Activated CD4-positive, CD25-positive, alpha-beta regulatory T cell treated with anti-CD3 and anti-CD28 coated beads, Interleukin-2, amount 50 U/mL, for 16 hours (primary cell): ENCODE measurements around the gene KCNQ2.

Experiments used
- DNase-seq: peaks from one replicate; pipeline ENCODE4 v3.0.0-alpha.2; 2020; ENCODE audit warnings: low read depth, low spot score

KCNQ2 gene

GRCh38 chr20:63454731-63455567, 17.5 kb downstream of the KCNQ2 start:
- DNase-seq: no peak

DNA sequence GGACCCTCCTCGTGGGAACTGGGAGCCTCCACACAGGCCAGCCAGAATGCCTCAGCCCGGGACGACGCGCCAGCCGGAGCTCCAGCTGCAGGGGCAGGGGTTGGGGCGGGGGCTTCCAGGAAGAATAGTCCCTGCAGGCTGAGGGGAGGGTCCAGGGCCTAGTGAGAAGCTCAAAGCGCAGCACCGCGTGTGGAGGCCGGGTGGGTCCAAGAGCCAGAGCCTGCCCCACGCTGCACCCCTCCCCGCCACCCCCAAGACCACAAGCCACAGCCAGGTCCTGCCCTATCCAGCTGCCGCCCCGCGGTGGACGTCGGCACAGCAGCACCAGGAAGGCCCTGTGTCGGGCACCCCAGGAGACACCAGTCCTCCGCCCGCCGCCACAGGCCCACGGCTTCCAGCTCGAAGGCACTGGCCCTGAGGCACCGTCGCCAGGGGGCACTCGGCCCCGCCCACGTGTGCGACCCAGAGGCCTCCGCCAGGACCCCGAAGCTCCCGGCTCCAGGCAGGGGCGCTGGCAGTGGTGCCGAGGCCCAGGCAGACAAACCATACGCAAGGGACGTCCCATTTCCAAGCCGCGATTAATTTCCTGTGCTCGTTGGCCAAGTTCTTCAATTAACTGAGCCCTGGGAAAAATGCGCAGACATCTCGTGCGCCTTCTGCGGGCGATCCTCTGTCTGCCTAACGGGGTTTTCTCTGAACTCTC, 19.5 kb downstream of the KCNQ2 start:
- no peak for DNase-seq

- DNase-seq: no peak
Measured at GRCh38 chr20:63452341-63452740, 20.1 kb downstream of the KCNQ2 start.

DNA sequence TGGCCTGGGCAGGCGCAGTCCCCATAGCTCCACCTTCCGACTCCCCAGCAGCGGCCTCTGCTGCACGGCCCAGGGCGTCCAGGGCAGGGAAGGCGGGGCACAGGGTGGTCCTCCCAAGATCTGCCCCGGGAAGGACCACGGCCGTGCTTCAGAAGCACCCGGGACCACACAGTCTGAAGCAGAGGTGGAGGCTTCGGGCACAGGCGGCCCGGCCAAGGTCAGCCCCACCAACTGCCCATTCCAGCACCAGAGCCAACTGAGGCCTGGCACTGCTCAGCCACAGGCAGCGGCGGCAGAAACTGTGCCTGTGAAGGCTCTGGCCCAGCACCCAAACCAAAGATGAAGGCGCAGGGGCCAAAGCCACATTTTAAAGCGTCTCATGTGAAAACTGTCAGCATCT, 20.6 kb downstream of the KCNQ2 start:
- DNase-seq: no peak

GRCh38 chr20:63449796-63450730, 22.4 kb downstream of the KCNQ2 start:
- no peak for DNase-seq

DNA sequence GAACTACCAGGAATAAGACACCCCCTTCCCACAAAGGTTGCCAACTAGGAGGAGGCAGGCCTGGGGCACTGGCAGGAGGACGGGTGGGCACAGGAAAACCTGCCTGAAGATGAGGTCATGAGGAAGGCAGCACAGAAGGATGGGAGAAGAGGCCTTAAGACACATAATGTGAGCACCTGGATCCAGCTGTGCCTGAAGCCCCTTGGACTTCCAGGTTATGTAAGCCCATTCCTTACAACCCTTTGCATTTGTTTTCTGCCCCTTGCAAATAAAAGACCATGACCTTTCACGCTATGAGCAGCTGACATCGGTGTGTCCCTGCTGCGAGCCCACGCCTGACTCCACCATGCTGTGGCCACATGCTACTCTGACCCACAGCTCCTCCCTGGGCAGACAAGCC, 23.4 kb downstream of the KCNQ2 start:
- no peak for DNase-seq

- no peak for DNase-seq
Measured at GRCh38 chr20:63448031-63448430, 24.4 kb downstream of the KCNQ2 start.

GRCh38 chr20:63447320-63447719, 25.1 kb downstream of the KCNQ2 start:
- no peak for DNase-seq

- no peak for DNase-seq
Measured at GRCh38 chr20:63446216-63447024, 26.0 kb downstream of the KCNQ2 start.

GRCh38 chr20:63445075-63445734, 27.2 kb downstream of the KCNQ2 start:
- DNase-seq: no peak

DNA sequence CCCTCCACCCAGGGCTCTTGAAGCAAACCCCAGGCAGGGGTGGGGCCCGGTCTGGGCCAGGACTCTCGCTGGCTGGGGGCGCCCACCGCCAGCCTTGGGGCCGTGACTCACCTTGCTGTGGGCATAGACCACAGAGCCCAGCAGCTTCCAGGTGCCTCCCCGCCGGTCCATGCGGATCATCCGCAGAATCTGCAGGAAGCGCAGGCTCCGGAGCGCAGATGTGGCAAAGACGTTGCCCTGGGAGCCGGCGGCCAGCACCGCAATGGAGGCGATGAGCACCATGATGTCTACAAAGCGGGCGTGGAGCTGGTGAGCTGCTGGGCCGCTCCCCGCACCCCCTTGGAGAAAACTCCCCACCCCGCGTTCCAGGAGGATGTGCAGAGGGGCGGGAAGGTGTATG, 27.9 kb downstream of the KCNQ2 start:
- no peak for DNase-seq

- DNase-seq: no peak
Measured at GRCh38 chr20:63443606-63444395, 28.7 kb downstream of the KCNQ2 start.

DNA sequence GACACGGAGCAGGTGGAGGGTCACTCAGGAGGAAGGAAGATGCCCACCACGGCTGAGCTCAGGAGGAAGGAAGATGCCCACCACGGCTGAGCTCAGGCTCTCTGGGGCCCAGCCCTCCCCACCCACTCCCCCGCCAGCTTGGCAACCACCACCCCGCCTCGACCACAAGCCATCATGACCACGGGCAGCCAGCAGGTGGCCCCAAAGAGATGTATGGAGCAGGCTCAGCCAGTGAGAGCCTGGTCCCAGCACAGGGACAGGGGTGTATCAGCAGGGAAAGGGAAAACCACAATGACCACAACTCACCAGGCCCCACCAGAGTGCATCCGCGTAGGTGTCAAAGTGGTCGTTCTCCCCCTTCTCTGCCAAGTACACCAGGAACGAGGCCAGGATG, 30.4 kb downstream of the KCNQ2 start:
- DNase-seq: peak; percentile 17

DNA sequence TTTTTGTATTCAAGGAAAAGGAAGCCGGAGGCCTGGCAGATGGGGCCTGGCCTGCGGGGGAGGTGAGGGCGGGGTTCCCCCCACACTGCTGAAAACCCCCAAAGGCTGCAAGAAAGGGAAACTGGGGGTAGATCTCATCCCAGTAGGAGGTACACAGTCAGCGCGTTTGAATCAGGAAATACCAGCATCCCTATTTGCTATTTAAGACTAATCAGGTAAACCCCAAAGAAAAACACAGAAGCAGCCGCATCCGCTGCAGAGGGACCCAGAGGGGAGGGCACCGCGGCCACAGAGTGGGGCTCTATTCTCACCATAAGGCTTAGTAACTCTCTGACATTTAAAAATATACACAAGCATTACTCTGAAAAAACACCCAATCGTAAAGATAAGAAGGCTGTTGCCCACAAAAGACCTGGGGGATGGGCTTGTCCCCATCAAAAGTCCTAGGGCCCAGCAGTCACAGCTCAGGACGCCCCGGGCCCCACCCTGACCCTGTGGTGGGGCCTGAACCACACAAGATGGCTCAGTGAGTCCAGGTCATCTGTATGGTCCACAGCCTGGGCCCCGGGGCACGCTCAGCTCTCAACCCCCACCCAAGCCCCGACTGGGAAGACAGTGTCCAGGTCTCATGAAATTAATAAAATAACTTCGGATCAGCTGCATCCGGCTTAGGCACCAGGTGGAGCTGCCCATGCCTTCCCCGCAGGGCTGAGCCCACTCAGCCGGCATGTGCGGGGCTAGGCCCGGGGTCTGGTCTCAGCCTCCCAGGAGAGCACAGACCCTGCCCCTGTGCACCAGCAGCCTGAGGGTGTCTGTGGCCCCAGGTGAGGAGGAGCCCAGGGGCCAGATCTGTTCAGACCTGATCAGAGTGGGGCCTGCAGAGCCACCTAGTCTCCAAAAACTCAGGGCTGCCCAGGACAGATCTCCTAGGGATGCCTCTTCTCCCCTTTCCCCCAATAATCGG, 31.0 kb downstream of the KCNQ2 start:
- no peak for DNase-seq

- DNase-seq: no peak
Measured at GRCh38 chr20:63440366-63440955, 32.0 kb downstream of the KCNQ2 start.

- no peak for DNase-seq
Measured at GRCh38 chr20:63439866-63440265, 32.6 kb downstream of the KCNQ2 start.

DNA sequence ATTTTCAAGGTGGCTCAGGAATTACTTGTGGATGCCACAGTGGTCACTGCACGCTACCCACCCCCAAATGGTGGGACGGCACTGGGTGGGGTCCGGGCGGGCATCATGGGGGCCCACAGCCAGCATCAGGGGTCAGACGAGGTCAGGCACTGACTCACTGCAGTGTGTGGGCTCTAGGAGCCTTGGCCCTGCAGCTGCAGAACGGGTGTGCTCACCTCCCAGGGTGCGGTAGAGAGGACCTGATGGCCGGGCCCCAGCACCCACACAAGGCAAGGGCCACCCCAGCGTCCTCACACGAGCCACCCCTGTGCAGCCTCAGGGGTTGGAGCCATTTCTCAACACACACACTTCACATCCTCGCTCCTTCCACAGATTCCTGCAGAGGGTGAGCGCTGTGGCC, 34.3 kb downstream of the KCNQ2 start:
- DNase-seq: no peak

GRCh38 chr20:63435552-63435951, 36.9 kb downstream of the KCNQ2 start:
- no peak for DNase-seq
